ENCODE results near the gene MON1A.

Gene MON1A

DNA sequence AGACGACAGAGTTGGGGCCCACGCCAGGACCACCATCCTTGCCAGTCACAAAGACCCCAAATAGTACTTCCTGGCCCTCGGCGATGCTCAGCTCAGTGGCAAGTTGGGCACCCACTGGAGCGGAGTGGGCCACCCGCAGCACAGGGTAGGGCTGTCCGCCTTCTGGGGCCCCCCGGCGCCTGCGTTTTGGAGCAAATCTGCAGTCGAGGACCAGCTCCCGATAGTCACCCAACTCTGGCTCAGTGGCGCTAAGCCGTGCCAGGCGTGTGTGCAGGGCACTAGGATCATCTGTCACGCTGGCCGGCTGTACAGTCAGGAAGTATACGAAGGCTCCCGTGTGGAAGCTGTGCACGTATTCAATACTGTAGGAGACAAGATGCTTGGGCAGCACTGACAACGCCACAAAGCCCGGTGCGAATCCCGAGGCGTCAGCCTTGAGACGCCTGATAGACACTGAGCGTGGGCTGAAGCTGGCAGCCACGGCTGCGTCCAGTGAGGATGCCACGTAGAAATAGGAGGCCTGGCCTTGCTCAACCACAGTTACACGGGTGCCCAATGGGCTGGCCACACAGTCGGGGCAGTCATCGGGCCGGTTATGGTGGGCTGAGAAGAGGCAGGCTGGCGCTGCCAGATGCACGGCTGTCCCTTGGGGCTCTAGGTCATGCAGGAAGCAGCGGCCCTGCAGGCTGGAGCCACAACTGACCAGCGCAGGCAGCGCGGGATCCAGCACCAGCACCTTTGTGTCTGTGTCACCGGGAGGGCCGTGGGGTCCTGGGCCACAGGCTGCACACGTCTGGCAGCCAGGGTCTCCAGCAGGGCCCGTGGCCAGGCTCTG, 26.9 kb downstream of the MON1A start:
- no peak for DNase-seq
- no peak overlapping the region for H2AK5ac ChIP-seq (ENCODE audit: low read length, severe bottlenecking)
- H3K27ac ChIP-seq (ENCODE audit: low read length, poor library complexity, severe bottlenecking): no peak overlapping the region
- H3K4me2 ChIP-seq (ENCODE audit: low read length, poor library complexity, severe bottlenecking): no peak overlapping the region
- no peak overlapping the region for H3K4ac ChIP-seq (ENCODE audit: low read depth in 1 of 2, low read length in 2 of 2)
- whole genome bisulfite sequencing: 96% methylated on average over 44 of the region's 44 CpGs
- H2BK12ac ChIP-seq (ENCODE audit: low read length in 2 of 2): no peak overlapping the region
- H3K27me3 ChIP-seq (ENCODE audit: control insufficient read depth in 1 of 2, insufficient read depth in 1 of 2, low read length in 2 of 2): peaks cover 0 to 3% of the 10 kb centered on the region in 2 experiments
- H3K9me3 ChIP-seq (ENCODE audit: control insufficient read depth, low read length): no peaks in the 10 kb centered on the region
- H2AFZ ChIP-seq (ENCODE audit: low read depth, low read length): no peak overlapping the region
- no peaks in the 10 kb centered on the region for H3K36me3 ChIP-seq (ENCODE audit: control insufficient read depth in 1 of 2, insufficient read depth in 2 of 2, low read depth in 1 of 2, low read length in 2 of 2)
- H4K8ac ChIP-seq (ENCODE audit: low read length): no peak overlapping the region
- H3K14ac ChIP-seq (ENCODE audit: low read length in 2 of 2): no peak overlapping the region
- no peak overlapping the region for H3K23ac ChIP-seq (ENCODE audit: low read length in 2 of 2)
- no peak overlapping the region for H3K18ac ChIP-seq (ENCODE audit: low read depth in 1 of 2, low read length in 2 of 2)
- H2BK15ac ChIP-seq (ENCODE audit: low read depth, poor library complexity, severe bottlenecking): no peak overlapping the region
- H2BK5ac ChIP-seq (ENCODE audit: low read depth, low read length, poor library complexity, severe bottlenecking): no peak overlapping the region
- H4K91ac ChIP-seq (ENCODE audit: low read length): no peak overlapping the region
- H3K79me1 ChIP-seq (replicated peaks; ENCODE audit: low read length, poor library complexity, severe bottlenecking): no peaks in the 10 kb centered on the region
- H3K4me3 ChIP-seq (ENCODE audit: insufficient read depth in 1 of 2, low read depth in 1 of 2, low read length in 2 of 2): no peak overlapping the region
- no peak overlapping the region for H3K9ac ChIP-seq (ENCODE audit: low read length)
- H2BK120ac ChIP-seq (ENCODE audit: low read depth, low read length): no peak overlapping the region
- peaks cover 19% of the 10 kb centered on the region for H3K4me1 ChIP-seq (ENCODE audit: control insufficient read depth, insufficient read depth, low read depth, low read length)

DNA sequence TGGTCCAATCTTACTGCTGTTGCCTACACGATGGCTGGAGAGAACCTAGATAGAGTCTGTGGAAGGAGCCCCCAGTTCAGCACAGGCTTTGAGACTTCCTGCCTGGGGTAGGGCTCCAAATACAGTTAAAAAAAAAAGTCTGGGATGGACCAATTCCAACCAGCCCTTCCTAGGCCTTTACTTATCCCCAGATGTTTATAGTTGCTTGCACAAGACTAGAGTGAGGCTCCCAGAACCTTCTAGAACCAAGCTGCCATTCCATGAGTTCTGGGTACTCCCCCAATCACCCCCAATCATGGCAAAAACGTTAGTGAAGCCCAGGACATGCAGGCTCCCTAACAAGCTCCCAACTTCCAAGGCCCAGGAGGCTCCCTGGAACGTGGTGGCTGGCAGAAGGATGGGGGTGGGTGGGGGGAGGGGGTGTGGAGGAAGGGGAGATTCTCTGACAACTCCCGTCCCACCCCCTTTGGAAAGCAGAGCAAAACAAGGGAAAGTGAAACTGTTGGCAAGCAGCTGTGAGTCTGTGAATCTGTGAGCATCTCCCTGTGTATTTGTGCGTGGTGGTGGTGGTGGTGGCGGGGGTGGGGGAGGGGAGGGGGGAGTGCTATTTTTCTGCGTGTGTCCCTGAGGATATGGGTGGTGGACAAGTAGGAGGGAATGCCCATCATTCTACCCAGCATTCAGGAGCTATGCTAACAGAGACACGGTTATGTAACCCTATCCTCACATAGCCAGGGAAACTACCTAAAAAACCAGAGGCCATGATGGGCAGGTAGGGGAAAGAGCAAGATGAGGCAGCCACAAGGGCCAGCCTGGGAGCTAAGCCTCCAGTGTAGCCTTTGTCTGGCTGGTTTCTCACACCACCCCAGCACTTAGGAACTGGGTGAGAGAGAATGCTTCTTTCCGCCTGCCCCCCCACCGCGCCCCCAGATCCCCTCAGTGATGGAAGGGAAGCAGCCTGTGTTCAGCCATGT, 28.0 kb downstream of the MON1A start:
- Histone ChIP-seq H4K91ac (ENCODE audit: low read length) (no peak overlapping the region), H3K4me2 (ENCODE audit: low read length, poor library complexity, severe bottlenecking) (no peak overlapping the region), H3K9me3 (ENCODE audit: control insufficient read depth, low read length) (no peaks in the 10 kb centered on the region), H2BK15ac (ENCODE audit: low read depth, poor library complexity, severe bottlenecking) (no peak overlapping the region), H3K36me3 (ENCODE audit: control insufficient read depth in 1 of 2, insufficient read depth in 2 of 2, low read depth in 1 of 2, low read length in 2 of 2) (no peaks in the 10 kb centered on the region), H3K27me3 (ENCODE audit: control insufficient read depth in 1 of 2, insufficient read depth in 1 of 2, low read length in 2 of 2) (peaks cover 0 to 6% of the 10 kb centered on the region in 2 experiments), H3K9ac (ENCODE audit: low read length) (no peak overlapping the region), H3K4me3 (ENCODE audit: insufficient read depth in 1 of 2, low read depth in 1 of 2, low read length in 2 of 2) (no peak overlapping the region), H2AFZ (ENCODE audit: low read depth, low read length) (no peak overlapping the region), H3K14ac (ENCODE audit: low read length in 2 of 2) (no peak overlapping the region), H3K79me1 (replicated peaks; ENCODE audit: low read length, poor library complexity, severe bottlenecking) (no peaks in the 10 kb centered on the region), H3K18ac (ENCODE audit: low read depth in 1 of 2, low read length in 2 of 2) (no peak overlapping the region), H2BK5ac (ENCODE audit: low read depth, low read length, poor library complexity, severe bottlenecking) (no peak overlapping the region), H4K8ac (ENCODE audit: low read length) (no peak overlapping the region), H3K27ac (ENCODE audit: low read length, poor library complexity, severe bottlenecking) (no peak overlapping the region), H3K4me1 (ENCODE audit: control insufficient read depth, insufficient read depth, low read depth, low read length) (peaks cover 19% of the 10 kb centered on the region), H2BK120ac (ENCODE audit: low read depth, low read length) (no peak overlapping the region), H3K4ac (ENCODE audit: low read depth in 1 of 2, low read length in 2 of 2) (no peak overlapping the region), H2BK12ac (ENCODE audit: low read length in 2 of 2) (no peak overlapping the region), H2AK5ac (ENCODE audit: low read length, severe bottlenecking) (no peak overlapping the region), H3K23ac (ENCODE audit: low read length in 2 of 2) (no peak overlapping the region)
- 80% methylated on average over 5 of the region's 11 CpGs for WGBS
- peak; percentile 26 for DNase-seq

GRCh38 chr3:49900491-49901153, 29.0 kb downstream of the MON1A start:
- Histone ChIP-seq H2AFZ (ENCODE audit: low read depth, low read length) (no peak overlapping the region), H3K14ac (ENCODE audit: low read length in 2 of 2) (peak overlapping the region in 1 of 2 experiments; percentile 44), H4K8ac (ENCODE audit: low read length) (no peak overlapping the region), H2BK12ac (ENCODE audit: low read length in 2 of 2) (no peak overlapping the region), H3K4me1 (ENCODE audit: control insufficient read depth, insufficient read depth, low read depth, low read length) (peaks cover 13% of the 10 kb centered on the region), H2BK5ac (ENCODE audit: low read depth, low read length, poor library complexity, severe bottlenecking) (no peak overlapping the region), H3K9me3 (ENCODE audit: control insufficient read depth, low read length) (no peaks in the 10 kb centered on the region), H3K23ac (ENCODE audit: low read length in 2 of 2) (no peak overlapping the region), H3K27me3 (ENCODE audit: control insufficient read depth in 1 of 2, insufficient read depth in 1 of 2, low read length in 2 of 2) (peaks cover 7 to 11% of the 10 kb centered on the region in 2 experiments), H2AK5ac (ENCODE audit: low read length, severe bottlenecking) (no peak overlapping the region), H2BK120ac (ENCODE audit: low read depth, low read length) (no peak overlapping the region), H3K4me3 (ENCODE audit: insufficient read depth in 1 of 2, low read depth in 1 of 2, low read length in 2 of 2) (no peak overlapping the region), H3K27ac (ENCODE audit: low read length, poor library complexity, severe bottlenecking) (no peak overlapping the region), H4K91ac (ENCODE audit: low read length) (no peak overlapping the region), H3K18ac (ENCODE audit: low read depth in 1 of 2, low read length in 2 of 2) (no peak overlapping the region), H3K4me2 (ENCODE audit: low read length, poor library complexity, severe bottlenecking) (no peak overlapping the region), H3K79me1 (replicated peaks; ENCODE audit: low read length, poor library complexity, severe bottlenecking) (no peaks in the 10 kb centered on the region), H3K4ac (ENCODE audit: low read depth in 1 of 2, low read length in 2 of 2) (no peak overlapping the region), H2BK15ac (ENCODE audit: low read depth, poor library complexity, severe bottlenecking) (no peak overlapping the region), H3K9ac (ENCODE audit: low read length) (no peak overlapping the region), H3K36me3 (ENCODE audit: control insufficient read depth in 1 of 2, insufficient read depth in 2 of 2, low read depth in 1 of 2, low read length in 2 of 2) (no peaks in the 10 kb centered on the region)
- DNase-seq: no peak
- 79% methylated on average over 8 of the region's 8 CpGs for WGBS

Measured in mesenchymal stem cell (in vitro differentiated cells and primary cell).